ENCODE results near the gene LIX1.
"Not testable (repeated sequence)": the region's sequence is repeated elsewhere in the genome, so short reads cannot be mapped to it uniquely, and the experiment has no call there.

Gene LIX1

GRCh38 chr5:97142521-97143254 lies at the start of gene LIX1:
TSS of gene LIX1 (minus strand) at chr5:97142611. CDS start at chr5:97142576, 35 bp downstream.
- DNase-seq (ENCODE audit: extremely low read depth in 1 of 2, low read depth in 1 of 2): no peak

- DNase-seq (ENCODE audit: extremely low read depth in 1 of 2, low read depth in 1 of 2): no peak
Observed at GRCh38 chr5:97191893-97192292, 49.5 kb upstream of the LIX1 start.

GRCh38 chr5:97189523-97189922 lies 47.1 kb upstream of the LIX1 start:
- not testable (repeated sequence) for DNase-seq (ENCODE audit: extremely low read depth in 1 of 2, low read depth in 1 of 2)

- DNase-seq (ENCODE audit: extremely low read depth in 1 of 2, low read depth in 1 of 2): no peak
Observed at GRCh38 chr5:97183930-97184213, 41.5 kb upstream of the LIX1 start.

GRCh38 chr5:97183100-97183929 lies 40.9 kb upstream of the LIX1 start, which contains the start of gene RIOK2:
TSS of gene RIOK2 (minus strand) at chr5:97183247. CDS start at chr5:97183191, 56 bp downstream.
- DNase-seq (ENCODE audit: extremely low read depth in 1 of 2, low read depth in 1 of 2): peak; percentile 83 to 85

GRCh38 chr5:97182571-97183099 lies 40.2 kb upstream of the LIX1 start:
- DNase-seq (ENCODE audit: extremely low read depth in 1 of 2, low read depth in 1 of 2): no peak

DNA sequence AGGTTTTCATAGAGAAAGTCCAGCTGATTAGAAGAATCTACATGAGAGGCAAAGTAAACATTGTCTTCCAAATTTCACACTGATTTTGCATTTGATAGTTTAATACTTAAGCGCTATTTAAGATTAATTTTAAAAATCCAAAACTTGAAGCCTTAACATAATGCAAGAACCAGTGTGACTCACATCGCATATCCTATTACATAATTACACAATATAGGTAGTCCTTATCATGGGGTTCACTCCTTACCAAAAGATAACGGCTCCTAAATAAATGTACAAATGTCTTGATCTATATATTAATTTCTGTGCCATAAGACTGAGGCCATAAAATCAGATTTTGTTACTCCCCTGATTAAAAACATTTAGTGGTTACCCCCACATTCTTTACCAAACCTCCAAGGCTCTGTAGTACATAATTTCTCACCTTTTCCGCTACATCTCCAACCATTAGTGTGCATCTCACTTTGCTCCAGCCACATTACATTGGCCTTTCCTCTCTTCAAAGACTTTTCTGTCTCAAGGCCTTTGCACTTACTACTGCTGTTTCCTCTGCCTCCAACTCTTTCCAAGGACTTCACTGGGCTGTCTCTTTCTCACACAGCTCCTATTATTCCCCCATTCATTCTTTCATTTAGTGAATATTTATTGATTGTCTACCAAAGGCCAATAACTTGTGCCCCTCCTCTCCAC lies 39.6 kb upstream of the LIX1 start:
- no peak for DNase-seq (ENCODE audit: extremely low read depth in 1 of 2, low read depth in 1 of 2)

DNA sequence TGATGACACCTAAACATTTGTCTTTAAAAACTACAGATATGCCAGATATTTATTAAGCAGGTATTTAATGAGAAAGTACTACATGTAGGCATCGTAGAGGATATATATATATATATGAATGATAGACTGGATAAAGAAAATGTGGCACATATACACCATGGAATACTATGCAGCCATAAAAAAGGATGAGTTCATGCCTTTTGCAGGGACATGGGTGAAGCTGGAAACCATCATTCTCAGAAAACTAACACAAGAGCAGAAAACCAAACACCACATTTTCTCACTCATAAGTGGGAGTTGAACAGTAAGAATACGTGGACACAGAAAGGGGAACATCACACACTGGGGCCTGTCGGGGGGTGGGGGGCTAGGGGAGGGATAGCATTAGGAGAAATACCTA lies 37.0 kb upstream of the LIX1 start:
- DNase-seq (ENCODE audit: extremely low read depth in 1 of 2, low read depth in 1 of 2): not testable (repeated sequence)

DNA sequence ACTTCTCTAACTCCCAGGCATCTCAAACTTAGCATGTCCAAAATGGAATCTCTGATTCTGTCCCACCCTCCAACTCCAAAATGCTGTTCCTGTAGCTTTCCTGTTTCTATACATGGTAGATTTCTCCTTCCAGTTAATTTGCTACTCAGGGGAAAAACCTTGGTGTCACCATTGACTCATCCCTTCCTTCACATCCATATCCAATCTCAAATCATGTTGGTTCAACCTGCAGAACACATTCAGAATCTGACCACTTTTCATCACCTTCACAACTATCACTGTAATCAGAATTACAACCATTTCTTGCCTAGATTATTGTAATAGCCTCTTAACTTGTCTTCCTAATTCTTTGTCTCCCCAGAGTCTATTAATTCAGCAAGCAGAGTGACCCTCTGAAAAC lies 29.8 kb upstream of the LIX1 start:
- DNase-seq (ENCODE audit: extremely low read depth in 1 of 2, low read depth in 1 of 2): no peak

GRCh38 chr5:97171703-97172102 lies 29.3 kb upstream of the LIX1 start:
- DNase-seq (ENCODE audit: extremely low read depth in 1 of 2, low read depth in 1 of 2): no peak

DNA sequence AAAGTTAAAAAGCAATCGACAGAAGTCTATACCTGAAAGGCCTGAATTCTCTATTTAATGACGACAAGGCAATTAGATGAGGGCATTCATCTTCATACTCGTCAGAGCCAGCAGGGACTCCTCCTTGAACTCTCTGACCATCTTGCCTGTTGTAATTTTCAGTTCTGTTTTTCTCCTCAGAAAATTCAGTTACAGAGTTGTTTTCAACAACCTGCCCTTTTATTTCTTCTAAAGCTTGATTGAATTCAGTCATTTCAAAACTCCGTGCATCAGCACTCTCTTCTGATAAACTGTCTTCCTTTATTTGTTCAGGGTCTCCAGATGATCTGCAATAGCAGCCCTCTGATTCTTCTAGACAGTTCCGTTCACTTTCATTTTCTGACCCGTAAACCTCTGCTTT lies 25.0 kb upstream of the LIX1 start:
- no peak for DNase-seq (ENCODE audit: extremely low read depth in 1 of 2, low read depth in 1 of 2)

- no peak for DNase-seq (ENCODE audit: extremely low read depth in 1 of 2, low read depth in 1 of 2)
Observed at GRCh38 chr5:97165726-97166125, 23.3 kb upstream of the LIX1 start.

- no peak for DNase-seq (ENCODE audit: extremely low read depth in 1 of 2, low read depth in 1 of 2)
Observed at GRCh38 chr5:97164846-97165245, 22.4 kb upstream of the LIX1 start.

DNA sequence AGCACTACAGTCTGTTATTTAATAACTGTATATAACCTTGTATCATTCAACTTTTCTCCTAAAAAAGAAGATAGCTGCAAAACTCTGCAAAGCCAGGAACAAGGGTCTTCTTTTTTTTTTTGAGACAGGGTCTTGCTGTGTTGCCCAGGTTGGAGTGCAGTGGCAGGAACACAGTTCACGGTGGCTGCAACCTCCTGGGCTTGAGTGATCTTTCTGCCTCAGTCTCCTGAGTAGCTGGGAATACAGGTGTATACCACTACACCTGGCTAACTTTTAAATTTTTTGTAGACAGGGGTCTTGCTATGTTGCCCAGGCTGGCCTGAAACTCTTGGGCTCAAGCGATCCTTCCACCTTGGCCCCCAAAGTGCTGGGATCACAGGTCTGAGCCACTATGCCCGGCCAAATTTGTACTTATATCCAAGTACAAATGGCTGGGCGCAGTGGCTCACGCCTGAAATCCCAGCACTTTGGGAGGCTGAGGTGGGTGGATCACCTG lies 21.4 kb upstream of the LIX1 start:
- DNase-seq (ENCODE audit: extremely low read depth in 1 of 2, low read depth in 1 of 2): no peak

- no peak for DNase-seq (ENCODE audit: extremely low read depth in 1 of 2, low read depth in 1 of 2)
Observed at GRCh38 chr5:97163360-97163764, 21.0 kb upstream of the LIX1 start.

DNA sequence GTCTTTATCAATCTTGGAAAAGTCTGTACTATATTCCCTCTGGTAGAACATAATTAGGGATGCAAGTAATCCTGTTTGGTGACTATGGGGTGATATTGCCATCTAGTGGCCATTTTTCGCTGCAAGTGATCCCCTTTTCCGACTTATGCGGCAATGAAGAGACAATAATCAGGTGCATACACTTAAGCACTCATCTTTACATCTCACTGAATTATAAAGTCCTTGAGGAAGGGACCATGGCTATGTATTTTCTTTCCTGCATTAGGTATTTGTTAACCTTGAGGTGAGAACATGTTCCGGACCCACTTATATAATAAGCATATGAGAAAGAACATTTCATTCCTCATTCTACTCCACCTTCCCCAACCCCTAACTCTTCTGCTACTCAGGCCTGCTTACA lies 19.6 kb upstream of the LIX1 start:
- peak; percentile 8 to 10 for DNase-seq (ENCODE audit: extremely low read depth in 1 of 2, low read depth in 1 of 2)

- no peak for DNase-seq (ENCODE audit: extremely low read depth in 1 of 2, low read depth in 1 of 2)
Observed at GRCh38 chr5:97157689-97158088, 15.3 kb upstream of the LIX1 start.

DNA sequence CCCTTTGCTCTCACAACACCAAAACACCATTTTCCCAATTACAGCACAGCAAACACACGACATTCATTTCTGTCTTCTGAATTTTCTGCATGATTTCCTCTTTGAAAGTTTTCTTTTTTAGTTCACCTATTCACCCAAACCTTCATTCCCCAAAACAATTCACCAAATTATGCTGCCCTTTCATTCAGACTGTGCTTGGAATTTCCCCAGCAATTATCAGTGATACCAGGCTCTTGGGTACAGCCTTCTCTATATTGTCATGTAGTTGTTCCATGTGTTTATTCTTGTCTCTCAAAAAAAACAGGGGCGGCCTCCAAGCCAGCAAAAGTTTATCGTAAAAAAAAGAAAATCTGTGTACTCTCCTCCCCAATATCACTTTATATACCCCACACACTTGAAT lies 9.0 kb upstream of the LIX1 start:
- no peak for DNase-seq (ENCODE audit: extremely low read depth in 1 of 2, low read depth in 1 of 2)

DNA sequence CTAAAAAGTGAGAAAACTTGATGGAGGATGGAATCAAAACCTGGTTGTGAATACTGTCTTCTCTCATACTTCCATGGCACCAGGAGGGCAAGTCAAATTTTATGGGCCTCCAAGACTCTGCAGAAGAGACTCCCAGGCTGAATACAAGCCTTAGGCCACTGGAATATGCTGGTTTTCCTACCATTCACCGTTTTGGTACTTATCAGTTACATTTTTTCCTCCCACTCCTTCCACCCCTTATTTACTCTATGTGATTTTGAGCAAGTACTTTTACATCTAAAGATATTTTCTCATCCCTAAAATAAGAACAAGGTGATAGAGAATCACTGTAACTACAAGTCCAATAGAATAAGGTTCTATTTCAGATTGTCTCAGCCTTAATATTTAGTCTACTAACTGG lies 8.0 kb upstream of the LIX1 start:
- DNase-seq (ENCODE audit: extremely low read depth in 1 of 2, low read depth in 1 of 2): no peak

DNA sequence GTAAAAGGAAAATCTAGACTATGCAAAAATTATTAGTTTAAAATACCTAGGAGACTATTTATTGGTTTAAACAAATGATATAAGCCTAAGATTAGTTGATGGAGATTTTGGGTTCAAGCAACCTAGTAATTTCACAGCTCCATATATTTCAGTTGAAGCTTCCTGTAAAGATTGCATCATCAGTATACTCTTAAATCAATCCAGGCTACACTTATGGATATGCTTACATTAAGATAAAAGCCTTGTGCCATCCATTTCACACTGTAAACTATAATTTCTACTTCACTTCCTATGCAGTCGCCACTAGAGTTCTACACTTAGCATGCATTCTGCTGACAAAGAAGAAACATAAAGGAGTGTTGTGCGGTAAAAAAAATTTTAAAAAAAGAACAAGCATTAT lies 7.3 kb upstream of the LIX1 start:
- no peak for DNase-seq (ENCODE audit: extremely low read depth in 1 of 2, low read depth in 1 of 2)

GRCh38 chr5:97148288-97148687 lies 5.9 kb upstream of the LIX1 start:
- no peak for DNase-seq (ENCODE audit: extremely low read depth in 1 of 2, low read depth in 1 of 2)
